Ramos (cell line): Measurements from ENCODE around the gene PIK3R5.

Experiments
- in situ Hi-C: fragments of 300-500 bp; cut with MboI; formaldehyde crosslinking; loops from one replicate; pipeline ENCODE4 v1.14.3; 2022; ENCODE audit warnings: low sequenced_read_pairs; ENCODE audit not compliant: unreplicated experiment

PIK3R5 gene

GRCh38 chr17:8956465-8956902 lies 9.0 kb downstream of the PIK3R5 start:
- in situ Hi-C loops, result no loop called here

- in situ Hi-C loops, result no loop called here
Measured at GRCh38 chr17:8955021-8955959, 10.2 kb downstream of the PIK3R5 start.

GRCh38 chr17:8954339-8954738 lies 11.2 kb downstream of the PIK3R5 start:
- in situ Hi-C loops, result no loop called here

- in situ Hi-C loops, result no loop called here
Measured at GRCh38 chr17:8953156-8953885, 12.2 kb downstream of the PIK3R5 start.

GRCh38 chr17:8952191-8952590 lies 13.3 kb downstream of the PIK3R5 start:
- in situ Hi-C loops, result no loop called here

GRCh38 chr17:8951206-8951605 lies 14.3 kb downstream of the PIK3R5 start:
- in situ Hi-C loops, result no loop called here

GRCh38 chr17:8949061-8949661 lies 16.3 kb downstream of the PIK3R5 start:
- in situ Hi-C loops, result no loop called here

- in situ Hi-C loops, result no loop called here
Measured at GRCh38 chr17:8948462-8948861, 17.0 kb downstream of the PIK3R5 start.

GRCh38 chr17:8947201-8947600 lies 18.3 kb downstream of the PIK3R5 start:
- in situ Hi-C loops, result no loop called here

GRCh38 chr17:8946476-8946875 lies 19.0 kb downstream of the PIK3R5 start:
- in situ Hi-C loops, result no loop called here

GRCh38 chr17:8946071-8946470 lies 19.4 kb downstream of the PIK3R5 start:
- in situ Hi-C loops, result no loop called here

GRCh38 chr17:8944748-8945147 lies 20.8 kb downstream of the PIK3R5 start:
- in situ Hi-C loops, result no loop called here

- in situ Hi-C loops, result no loop called here
Measured at GRCh38 chr17:8944083-8944482, 21.4 kb downstream of the PIK3R5 start.

GRCh38 chr17:8941980-8942622 lies 23.4 kb downstream of the PIK3R5 start:
- in situ Hi-C loops, result no loop called here

- in situ Hi-C loops, result no loop called here
Measured at GRCh38 chr17:8941520-8941919, 24.0 kb downstream of the PIK3R5 start.

- in situ Hi-C loops, result no loop called here
Measured at GRCh38 chr17:8940866-8941471, 24.5 kb downstream of the PIK3R5 start.

- in situ Hi-C loops, result no loop called here
Measured at GRCh38 chr17:8939496-8940334, 25.8 kb downstream of the PIK3R5 start.

GRCh38 chr17:8938933-8939332 lies 26.6 kb downstream of the PIK3R5 start:
- in situ Hi-C loops, result no loop called here

GRCh38 chr17:8935191-8935590 lies 30.3 kb downstream of the PIK3R5 start:
- in situ Hi-C loops, result no loop called here
